GM18505 (cell line): Measurements from ENCODE around the gene EPS8L3.

Experiments
- ATAC-seq: cut with Tn5 transposase; IDR thresholded peaks from one replicate; pipeline ENCODE4 v1.9.1; 2021; ENCODE audit not compliant: unreplicated experiment
- POLR2A ChIP-seq: IDR thresholded peaks from 4 replicates; pipeline ENCODE4 v1.6.1; 2011; ENCODE audit warnings: borderline replicate concordance; ENCODE audit not compliant: insufficient read depth, insufficient read length; ENCODE audit errors: extremely low read depth

The EPS8L3 gene

GRCh38 chr1:109763646-109764415 is at the start of gene EPS8L3:
Gene EPS8L3, minus strand, starts transcription at chr1:109763923. Its CDS starts 2,174 bp downstream, at chr1:109761749.
- no peak for ATAC-seq
- TF ChIP-seq POLR2A: no peak

GRCh38 chr1:109812691-109813393 is 49.1 kb upstream of the EPS8L3 start:
- TF ChIP-seq POLR2A: no peak
- ATAC-seq: no peak

DNA sequence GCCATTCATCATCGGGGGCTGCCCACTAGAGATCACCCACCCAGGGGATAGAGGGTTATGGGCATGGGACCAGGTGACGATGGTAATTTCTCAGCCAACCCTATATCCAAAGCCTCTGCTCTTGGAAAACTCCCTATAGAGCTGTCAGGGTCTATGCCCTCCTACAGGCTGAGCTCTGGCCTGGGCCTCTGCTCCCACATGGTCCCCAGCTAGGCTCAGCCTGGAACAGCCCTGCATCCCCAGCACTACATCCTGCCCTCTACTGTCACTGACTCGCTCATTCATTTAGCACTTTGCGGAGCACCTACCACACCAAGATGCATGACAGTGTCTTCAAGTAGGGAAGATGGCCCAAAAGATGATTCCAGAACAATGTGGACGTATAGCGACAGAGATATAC is 45.0 kb upstream of the EPS8L3 start:
- ATAC-seq: no peak
- no peak for TF ChIP-seq POLR2A

DNA sequence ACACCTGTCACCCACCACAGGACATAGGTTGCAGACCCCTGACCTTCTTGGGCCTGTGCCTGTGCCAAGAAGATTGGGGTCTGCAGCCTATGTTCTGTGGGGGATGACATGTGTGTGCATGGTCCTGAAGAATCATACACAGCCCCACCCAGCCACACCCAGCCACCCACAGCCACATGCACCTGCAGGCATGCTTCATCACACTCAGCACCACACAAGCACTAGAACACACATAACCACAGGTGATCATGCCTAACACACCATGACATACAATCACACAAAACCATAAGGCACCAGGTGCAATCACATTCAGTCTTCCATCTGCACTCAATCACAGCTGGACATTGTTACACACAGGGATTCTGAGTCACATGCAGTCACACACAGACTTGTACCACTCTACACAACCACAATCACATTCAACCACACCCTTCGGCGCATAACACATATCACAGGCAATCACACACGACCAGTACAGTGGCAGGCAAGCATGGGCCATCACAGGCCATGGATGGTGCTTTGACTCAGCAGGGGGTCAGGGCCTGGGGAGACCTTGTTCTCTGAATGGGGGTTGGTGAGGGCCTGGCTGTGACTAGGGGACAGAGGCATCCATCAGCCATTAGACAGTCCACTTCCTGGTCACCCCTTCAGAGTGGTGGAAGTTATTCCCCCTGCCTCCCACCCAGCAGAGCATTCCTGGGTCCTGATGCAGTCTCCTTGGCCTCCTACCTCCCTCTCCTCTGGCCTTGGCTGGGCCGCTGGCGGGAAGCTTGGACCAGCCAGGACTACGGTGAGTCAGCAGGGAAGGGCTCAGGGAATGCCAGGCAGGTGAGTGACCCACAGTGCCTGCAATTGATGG is 44.3 kb upstream of the EPS8L3 start:
- TF ChIP-seq POLR2A: no peak
- ATAC-seq: no peak

DNA sequence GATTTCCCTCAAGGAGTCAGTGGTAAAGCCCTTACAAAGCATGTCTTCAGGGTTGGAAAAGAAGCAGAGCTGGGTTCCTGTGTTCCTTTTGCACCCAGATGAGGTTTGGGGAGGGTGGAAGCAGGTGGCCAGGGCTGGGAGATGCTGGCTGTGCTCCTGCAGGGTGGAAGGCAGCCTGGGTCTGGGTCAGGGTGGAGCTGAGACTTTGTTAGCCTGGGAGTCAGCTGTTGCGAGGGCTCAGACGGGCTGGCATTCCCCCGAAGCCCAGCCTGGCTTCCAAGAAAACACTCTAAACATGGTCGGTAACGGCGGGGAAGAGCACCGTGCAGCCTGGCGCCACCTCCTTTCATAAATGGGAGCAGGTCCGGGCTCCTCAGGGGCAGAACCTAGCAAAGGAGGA is 43.7 kb upstream of the EPS8L3 start:
- TF ChIP-seq POLR2A: no peak
- no peak for ATAC-seq

DNA sequence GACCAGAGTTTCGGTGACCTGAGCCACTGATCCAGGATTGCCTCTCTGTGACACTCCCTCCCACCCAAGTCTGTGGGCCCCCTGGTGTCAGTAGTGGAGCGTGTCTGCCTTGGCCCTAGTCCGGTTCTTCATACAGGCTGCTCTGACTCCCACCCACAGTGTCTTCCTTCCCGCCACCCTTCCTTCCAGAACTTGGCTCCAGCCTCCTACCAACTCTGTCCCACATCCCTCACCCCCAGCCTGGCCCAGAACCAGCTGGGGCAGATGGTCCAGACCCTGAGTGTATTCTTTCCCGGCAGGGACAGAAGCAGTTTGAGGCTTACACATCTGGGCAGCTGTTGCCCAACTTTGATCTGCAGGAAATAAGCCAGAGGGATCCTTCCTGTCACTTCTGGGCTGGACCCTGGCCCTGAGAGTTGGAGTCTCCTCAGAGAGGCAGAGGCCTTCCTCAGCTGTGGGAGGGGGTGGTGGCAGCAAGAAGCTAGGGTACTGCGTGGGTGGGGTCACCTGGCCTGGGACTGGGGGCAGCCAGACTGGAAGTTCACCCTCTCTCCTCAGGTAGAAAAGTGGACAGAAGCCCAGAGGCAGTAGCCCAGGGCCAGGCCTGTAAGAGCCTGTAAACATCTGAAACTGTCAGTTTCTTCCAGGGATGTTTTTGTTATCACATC is 43.1 kb upstream of the EPS8L3 start:
- no peak for ATAC-seq
- TF ChIP-seq POLR2A: no peak

DNA sequence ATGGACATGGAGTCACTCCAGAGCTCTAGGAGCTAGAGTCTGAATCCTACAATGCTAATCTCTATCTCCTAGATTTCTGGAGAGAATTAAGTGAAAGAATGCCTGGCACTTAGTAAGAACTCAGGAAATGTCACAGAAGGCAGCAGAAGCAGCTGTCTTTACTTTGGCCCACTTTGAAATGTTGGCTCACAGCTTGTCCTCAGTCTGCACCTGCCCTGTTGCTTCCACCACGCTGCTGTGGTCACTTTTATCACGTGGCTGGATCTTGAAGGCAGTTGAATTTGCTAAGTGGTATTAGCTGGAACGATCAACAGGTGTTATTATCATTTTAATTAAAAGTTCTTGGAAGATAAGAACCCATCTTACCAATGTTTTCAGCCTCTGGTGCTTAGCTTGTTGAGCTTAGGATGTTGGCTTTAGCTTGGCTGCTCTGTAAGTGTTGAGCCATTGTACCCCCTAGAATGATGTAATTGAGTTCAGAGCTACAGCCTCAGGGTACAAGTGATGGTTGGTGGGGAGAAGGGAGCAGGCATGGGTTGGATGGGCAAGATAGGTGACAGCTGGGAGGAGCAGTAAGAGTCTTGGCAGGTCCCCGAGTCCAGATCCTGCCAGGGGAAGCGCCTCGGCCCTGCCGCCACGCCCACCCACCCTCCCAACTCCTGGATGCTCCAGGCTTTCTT is 41.9 kb upstream of the EPS8L3 start:
- no peak for TF ChIP-seq POLR2A
- no peak for ATAC-seq

DNA sequence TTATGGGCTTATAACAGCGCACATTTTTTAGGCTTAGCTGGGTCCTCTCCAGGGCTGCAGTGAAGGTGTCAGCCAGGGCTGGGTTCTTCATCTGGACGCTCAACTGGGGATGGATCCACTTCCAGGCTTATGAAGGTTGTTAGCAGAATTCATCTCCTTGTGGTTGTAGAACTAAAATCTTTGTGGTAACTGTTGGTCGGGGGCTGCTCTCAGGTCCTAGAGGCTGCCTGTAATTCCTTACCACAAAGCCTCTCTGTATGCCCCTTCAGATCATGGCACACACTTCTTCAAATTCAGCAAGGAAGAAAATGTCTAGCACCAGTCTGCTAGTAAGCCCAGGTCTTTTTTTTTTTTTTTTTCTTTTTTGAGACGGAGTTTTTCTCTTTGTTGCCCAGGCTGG is 40.9 kb upstream of the EPS8L3 start:
- TF ChIP-seq POLR2A: no peak
- ATAC-seq: no peak

DNA sequence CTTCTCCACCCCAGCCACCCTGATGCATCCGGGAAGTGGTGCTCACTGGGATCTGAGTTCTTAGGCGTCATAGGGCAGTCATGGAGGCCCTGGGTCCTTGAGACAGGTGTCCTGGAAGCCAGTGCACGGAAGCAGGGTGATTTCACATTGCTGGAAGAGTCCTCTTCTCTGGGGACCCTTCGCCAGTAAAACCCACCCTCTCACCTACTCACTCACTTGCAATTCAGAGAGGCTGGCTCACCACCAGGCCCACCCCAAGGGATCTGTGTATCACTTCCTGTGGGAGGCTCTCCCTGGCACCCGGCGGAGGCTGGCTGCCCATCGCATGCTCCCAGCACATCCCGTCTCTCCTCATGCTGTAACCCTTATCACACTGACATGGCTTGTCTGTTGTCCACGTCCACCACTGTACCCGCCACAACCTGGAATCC is 40.2 kb upstream of the EPS8L3 start:
- TF ChIP-seq POLR2A: no peak
- ATAC-seq: no peak

DNA sequence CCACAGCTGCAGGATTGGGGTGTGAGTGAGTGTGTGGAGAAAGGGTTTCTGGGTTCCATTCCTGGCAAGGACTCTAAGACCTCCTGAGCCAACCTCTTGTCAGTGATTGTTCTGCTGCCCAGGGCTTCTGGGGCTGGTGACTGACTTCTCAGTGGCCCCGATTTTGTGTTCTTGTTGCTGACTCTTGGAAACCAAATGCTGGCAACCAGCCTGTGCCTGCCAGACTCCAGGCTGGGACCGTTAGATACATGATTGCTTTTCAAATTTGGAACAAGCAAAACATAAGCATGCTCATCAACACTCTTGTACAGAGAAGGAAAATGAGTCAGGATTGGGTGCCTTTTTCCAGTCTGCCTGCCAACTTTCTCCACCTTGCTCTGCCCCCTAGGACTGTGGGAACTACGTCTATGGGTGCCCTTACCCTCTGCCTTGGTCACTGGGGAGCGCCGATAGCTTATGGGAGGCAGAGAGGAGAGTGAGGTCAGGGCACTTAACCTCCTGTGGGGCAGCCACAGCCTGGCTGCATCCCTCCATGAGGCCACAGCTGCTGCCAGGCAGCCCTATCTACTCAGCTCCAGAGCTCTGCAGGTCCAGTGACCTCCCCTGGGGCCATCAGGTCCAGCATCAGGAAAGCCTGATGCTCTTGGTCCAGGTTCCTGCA is 39.3 kb upstream of the EPS8L3 start:
- no peak for ATAC-seq
- TF ChIP-seq POLR2A: no peak

DNA sequence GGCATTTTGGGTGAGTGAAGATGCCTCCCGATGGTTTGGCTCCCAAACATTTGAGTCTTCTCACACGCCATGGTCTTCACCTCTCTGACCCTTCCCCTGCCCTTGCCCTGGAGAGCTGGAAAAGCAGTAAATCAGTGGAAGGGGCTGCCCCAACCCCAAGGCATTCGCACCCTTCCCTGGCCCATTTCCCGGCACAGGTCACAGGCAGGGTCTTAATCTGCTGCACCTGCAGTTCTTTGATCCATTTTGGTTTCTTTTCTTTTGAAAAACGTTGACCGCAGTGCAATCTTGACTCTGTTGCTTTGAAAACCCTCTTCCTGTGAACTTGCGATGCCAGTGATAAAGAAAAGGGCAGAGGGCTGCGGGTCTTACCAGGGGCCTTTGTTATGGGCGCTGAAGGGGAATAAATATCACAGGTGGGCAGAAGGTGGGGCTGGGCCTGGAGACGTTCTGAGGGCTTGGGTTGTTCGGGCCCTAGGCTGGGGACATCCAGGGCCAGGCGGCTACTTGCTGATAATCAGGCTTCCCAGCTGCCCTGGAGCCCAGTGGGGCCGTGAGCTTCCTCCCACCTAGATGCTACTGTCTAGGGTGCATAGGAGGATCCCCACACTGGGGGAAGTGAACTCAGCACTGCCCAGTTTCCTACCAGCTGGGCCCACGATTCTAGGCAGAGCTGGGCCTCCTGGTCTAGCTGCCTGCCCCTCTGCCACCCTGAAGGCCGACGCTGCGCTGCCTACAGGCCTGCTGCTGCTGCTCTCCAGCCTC is 38.6 kb upstream of the EPS8L3 start:
- no peak for TF ChIP-seq POLR2A
- no peak for ATAC-seq

DNA sequence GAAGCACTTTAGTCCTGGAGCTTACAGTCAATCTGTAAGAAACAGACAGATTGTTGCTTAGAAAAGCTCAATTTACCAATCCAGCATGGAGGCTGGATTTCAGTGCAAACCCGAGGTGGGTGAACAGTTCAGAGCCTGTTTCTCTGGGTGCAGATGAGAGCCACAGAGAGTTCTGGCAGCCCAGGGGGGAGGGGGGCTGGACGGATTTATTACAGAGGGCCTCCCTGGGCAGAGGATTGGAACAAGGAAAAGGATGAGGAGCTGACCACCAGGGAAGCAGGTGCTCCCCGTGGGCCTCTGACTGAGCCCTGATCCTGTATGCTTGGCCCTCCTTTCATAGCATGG is 38.0 kb upstream of the EPS8L3 start:
- ATAC-seq: no peak
- TF ChIP-seq POLR2A: no peak

DNA sequence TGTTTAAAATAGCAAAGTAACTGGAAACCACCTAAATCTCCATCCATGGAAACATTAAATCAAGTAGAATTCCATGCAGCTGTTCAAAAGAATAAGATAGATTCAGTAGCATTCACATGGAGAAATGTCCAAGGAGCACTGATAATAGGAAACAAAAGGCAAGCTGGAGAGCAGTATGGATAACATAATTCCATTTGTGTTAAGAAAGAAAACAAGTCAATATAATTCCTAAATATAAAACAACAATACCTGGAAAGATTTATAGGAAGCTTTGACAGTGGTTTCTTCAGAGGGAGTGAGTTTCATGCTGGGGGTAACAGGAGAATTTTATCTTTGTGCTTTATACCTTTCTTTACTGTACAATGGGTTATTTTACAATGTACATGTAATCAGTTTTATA is 36.6 kb upstream of the EPS8L3 start:
- no peak for ATAC-seq
- no peak for TF ChIP-seq POLR2A
